ENCODE data around the gene ALX4.

ALX4 gene

GRCh38 chr11:44267006-44267749 is 42.8 kb downstream of the ALX4 start:
- no peak for DNase-seq

GRCh38 chr11:44266056-44266780 is 43.7 kb downstream of the ALX4 start:
- no peak for DNase-seq

GRCh38 chr11:44264761-44265160 is 45.2 kb downstream of the ALX4 start:
- DNase-seq = no peak

GRCh38 chr11:44264438-44264749 is 45.5 kb downstream of the ALX4 start:
- DNase-seq = no peak

- DNase-seq = no peak
Measured at GRCh38 chr11:44263738-44264437, 46.1 kb downstream of the ALX4 start.

GRCh38 chr11:44261800-44262591 is 47.9 kb downstream of the ALX4 start:
- DNase-seq = no peak

GRCh38 chr11:44260081-44260480 is 49.9 kb downstream of the ALX4 start:
- no peak for DNase-seq

GRCh38 chr11:44258839-44259420 is 51.0 kb downstream of the ALX4 start:
- no peak for DNase-seq

- DNase-seq = peak; percentile 22
Measured at GRCh38 chr11:44258190-44258489, 51.8 kb downstream of the ALX4 start.

- DNase-seq = no peak
Measured at GRCh38 chr11:44257338-44258189, 52.4 kb downstream of the ALX4 start.

GRCh38 chr11:44256673-44257291 is 53.2 kb downstream of the ALX4 start:
- DNase-seq = no peak

- DNase-seq = no peak
Measured at GRCh38 chr11:44255406-44256071, 54.4 kb downstream of the ALX4 start.

GRCh38 chr11:44252999-44253602 is 56.8 kb downstream of the ALX4 start:
- no peak for DNase-seq

GRCh38 chr11:44250421-44250820 is 59.5 kb downstream of the ALX4 start:
- no peak for DNase-seq

- no peak for DNase-seq
Measured at GRCh38 chr11:44248109-44248508, 61.8 kb downstream of the ALX4 start.

GRCh38 chr11:44247508-44247907 is 62.4 kb downstream of the ALX4 start:
- DNase-seq = no peak

GRCh38 chr11:44246726-44247125 is 63.2 kb downstream of the ALX4 start:
- no peak for DNase-seq

GRCh38 chr11:44244639-44245310 is 65.2 kb downstream of the ALX4 start:
- DNase-seq = no peak

GRCh38 chr11:44243595-44244343 is 66.2 kb downstream of the ALX4 start:
- peak; percentile 46 for DNase-seq
